Activated CD8-positive, alpha-beta memory T cell treated with anti-CD3 and anti-CD28 coated beads, Interleukin-2, amount 50 U/mL, for 48 hours (primary cell): ENCODE data around the gene HDHD3.
"Not testable (repeated sequence)": the region's sequence is repeated elsewhere in the genome, so short reads cannot be mapped to it uniquely, and the experiment has no call there.

Source experiments
- DNase-seq: peaks from one replicate; pipeline ENCODE4 v3.0.0-alpha.2; 2020

HDHD3 gene, protein sequence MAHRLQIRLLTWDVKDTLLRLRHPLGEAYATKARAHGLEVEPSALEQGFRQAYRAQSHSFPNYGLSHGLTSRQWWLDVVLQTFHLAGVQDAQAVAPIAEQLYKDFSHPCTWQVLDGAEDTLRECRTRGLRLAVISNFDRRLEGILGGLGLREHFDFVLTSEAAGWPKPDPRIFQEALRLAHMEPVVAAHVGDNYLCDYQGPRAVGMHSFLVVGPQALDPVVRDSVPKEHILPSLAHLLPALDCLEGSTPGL

DNA sequence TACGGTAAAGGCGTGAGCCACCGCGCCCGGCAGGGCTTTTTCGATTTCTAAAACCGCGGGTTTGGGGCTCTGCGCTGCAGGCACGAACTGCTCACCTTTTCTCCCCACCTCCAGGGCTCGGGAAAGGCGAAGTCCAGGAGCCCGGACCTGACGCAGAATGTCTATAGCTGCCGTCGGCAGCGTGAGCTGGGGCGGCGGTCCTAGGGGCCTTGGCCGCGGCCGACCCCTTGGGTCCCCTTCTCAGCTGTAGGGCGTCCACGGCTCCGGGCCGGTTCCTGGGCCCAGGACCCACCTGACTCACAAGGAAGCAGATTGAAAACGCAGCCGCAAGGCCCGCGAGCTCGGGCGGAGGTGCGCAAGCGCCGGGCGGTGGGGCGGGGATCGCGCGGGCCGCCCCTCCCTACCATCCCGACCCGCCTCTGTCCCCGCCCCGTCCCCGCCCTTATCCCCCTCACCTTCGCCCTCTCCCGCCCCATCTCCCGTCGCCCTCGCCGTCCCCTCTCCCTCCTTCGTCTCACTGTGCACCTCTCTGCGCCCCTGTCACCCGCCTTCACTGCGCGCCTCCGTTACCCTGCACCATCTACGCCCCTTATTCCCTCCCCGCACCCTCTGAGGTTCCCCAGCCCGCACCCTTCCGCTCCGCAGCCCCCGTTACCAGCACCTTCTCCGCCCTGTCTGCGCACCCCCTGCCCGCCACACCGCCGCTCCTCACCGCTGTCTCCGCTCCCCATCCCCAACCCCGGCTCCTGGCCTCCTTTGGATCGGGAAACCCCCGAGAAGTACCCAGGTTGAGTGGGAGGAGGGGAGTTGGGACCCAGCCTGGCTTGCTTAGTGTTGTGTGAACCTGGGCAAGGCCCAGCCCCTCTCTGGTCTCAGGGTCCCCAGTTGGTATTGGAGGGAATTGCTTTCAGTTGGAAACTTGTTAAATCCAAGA, at the start of gene HDHD3:
TSS of gene HDHD3 (minus strand) at position 353 of the 934 bp plus-strand sequence. CDS start 2,632 bp downstream, outside the sequence.
- DNase-seq = peak; percentile 86

DNA sequence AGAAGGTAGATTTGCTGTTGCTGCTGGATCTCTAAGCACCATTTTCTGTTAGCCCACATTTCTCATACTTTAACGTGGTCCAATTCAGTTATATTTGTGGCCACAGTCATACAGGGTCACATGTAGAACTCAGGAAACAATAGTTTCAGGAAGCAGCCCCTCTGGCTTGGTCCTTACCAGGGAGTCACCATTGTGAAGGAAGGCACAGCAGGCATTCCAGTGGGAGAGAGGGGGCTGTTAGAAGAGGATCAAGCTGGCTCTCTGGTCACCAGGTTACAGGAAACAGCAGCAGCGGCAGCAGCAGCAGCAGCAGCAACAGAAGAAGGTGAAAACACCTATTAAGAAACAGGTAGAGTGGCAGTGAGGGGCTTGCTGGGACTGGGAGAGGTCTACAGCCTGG, 48.3 kb upstream of the HDHD3 start:
- DNase-seq = no peak

DNA sequence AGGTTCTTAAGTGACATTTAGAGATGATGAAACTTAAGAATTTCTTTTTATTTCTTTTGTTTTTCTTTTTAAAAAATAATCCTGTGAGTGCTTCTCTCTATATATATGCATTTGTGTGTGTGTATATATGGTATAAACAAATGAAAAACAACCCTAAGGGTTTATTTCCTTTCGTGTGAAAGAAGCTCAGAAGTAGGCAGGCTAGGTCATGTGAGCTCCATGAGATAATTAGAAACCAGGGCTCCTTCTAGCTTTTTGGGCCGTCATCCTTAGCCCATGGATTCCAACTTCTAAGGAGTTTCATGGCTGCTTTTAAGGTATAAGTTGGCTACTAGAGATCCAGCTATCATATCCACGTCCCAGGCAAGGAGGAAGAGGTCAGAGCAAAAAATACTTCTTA, 44.9 kb upstream of the HDHD3 start:
- no peak for DNase-seq

DNA sequence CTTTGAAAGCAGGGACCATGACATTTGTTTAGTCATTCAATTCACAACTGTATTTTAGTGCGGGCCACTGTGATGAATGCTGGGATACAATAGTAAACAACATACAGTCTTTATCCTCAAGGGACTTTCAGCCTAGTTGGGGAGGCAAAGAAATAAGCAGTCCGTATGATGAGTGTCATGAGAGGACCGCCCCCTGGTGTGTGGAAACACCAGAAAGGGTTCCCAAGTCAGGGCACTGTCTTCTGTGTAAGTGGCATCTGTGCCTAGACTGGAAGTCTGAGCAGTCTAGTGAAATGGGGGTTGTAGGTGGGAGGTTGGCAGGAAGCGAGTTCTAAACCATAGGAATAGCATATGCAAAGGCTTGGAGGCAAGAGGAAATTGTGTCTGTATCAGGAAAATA, 40.6 kb upstream of the HDHD3 start:
- DNase-seq = no peak

DNA sequence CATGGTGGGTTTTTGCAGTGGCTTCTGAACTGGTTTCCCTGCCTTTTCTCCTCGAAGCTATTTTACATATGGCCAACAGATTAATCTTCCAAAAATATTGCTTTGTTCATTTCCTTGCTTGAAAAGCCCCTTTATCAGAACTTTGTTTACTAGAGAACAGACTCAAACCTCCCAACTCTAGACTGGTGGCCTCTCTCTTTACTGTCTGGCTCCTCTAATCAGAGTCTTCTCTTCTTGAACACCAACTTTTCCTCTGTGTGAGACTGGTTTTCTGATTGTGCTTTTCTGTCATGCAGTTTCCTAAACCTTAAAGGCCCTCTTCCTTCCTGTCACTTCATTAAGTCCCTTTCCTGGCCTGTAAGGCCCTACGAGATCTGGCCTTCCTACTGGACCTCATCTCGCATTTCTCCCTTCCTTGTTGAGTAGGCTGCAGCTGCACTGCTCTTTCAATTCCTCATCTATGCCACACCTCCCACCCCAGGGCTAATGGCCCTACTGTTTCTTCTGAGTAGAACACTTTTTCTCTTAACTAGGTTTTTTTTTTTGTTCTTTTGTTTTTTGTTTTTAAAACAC, 39.4 kb upstream of the HDHD3 start:
- DNase-seq = no peak

DNA sequence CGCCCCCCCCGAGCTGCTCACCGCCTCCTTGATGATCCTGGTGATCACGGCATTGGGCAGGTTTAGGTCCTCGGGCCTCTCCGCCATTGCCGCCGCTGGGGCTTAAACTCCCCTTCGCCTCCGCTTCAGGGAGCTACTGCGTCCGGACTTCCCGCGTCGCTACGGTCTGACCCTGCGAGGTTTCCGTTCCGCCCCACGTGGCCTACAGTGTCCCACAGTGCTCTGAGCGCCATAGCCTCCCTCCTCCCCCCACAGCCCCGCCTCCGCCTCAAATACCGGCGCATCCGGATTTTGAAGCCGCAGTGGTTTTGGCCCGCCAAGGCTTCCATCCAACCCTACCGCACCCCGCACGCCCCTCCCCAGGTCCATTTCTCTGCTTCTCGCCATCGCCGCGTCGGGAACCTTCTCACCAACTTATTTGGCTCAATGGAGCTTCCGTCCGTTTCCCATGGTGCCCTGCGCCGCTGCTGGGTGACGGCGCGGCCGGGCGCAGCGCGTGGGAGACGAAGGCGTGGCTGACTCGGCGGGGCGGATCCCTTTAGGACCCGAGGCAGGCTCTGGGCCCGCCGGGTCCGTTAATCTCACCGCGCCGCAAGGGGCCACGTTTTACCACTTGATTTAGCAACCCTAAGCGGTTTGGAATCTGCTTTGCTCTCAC, 33.5 kb upstream of the HDHD3 start, which contains the start of the genes C9orf43 and POLE3:
TSS of gene C9orf43 (plus strand) at position 541 of the 658 bp plus-strand sequence. CDS start 2,747 bp downstream, outside the sequence.
TSS of gene POLE3 (minus strand) at position 469 of the 658 bp plus-strand sequence. CDS start at position 87, 382 bp downstream.
- peak; percentile 96 for DNase-seq

DNA sequence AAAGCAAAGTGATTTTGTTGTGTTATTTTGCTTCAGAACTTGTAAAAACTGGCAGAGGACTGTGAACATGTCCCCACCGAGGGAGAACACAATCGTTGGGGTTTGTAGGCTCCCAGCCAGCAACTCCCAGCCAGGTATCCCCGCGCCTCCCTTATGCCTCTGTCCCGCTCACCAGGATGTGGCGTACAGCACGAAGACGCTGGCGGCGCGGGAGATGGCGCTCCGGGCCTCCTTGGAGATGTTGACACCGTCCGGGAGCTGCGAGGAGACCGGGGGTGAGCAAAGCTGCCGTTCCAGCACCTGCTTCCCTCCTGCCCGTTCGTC, 33.1 kb upstream of the HDHD3 start:
- no peak for DNase-seq

DNA sequence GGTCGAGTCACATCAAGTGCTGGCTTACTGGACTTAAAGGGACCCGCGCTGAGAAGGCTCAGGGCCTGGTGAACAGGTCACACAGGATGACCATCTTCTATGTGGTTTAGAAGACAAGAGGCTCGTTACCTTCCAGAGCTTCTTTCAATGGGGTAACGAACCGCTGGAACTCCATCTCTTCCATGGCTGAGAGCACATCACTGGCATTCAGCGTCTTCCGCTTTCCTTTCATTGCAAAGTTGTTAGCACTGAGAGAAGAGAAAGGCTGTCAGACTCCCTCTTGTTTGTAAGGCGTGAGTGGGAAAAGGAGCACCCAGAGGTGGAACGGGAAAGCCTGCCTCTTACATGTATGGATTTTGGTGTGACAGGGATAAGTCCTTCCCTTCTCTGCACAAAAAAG, 32.7 kb upstream of the HDHD3 start:
- DNase-seq = no peak

DNA sequence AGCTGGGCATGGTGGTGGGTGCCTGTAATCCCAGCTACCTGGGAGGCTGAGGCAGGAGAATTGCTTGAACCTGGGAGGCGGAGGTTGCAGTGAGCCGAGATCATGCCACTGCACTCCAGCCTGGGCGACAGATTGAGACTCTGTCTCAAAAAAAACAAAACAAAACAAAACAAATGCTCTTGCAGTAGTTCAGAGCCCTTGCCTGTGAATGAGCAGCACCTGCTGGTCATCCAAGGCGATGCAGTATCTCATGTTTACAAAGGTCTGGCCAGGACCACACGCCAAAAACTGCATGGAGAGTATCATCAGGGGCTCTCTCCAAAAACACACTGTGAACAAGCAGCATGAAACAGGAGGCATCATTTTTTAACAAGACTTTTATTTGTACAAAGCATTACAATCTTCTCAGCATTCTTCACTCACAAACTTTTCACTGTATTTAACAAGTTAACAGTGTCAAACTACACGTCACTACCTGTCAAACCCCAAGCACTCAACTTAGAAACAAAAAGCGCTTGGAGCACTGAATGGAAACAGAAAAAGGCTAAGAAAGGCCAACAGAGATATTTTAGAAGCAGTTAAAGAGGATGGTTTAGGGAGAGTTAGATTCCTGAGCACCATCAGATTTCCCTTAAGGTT, 30.2 kb upstream of the HDHD3 start:
- not testable (repeated sequence) for DNase-seq

DNA sequence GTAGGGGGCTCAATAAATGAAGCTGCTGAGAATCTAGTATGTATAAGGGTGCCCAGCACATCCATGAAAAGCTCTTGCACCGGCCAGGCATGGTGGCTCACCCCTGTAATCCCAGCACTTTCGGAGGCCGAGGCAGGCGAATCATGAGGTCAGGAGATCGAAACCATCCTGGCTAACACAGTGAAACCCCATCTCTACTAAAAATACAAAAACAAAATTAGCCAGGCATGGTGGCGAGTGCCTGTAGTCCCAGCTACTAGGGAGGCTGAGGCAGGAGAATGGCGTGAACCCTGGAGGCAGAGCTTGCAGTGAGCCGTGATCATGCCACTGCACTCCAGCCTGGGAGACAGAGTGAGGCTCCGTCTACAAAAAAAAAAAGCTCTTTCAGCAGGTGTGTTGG, 29.6 kb upstream of the HDHD3 start:
- not testable (repeated sequence) for DNase-seq

DNA sequence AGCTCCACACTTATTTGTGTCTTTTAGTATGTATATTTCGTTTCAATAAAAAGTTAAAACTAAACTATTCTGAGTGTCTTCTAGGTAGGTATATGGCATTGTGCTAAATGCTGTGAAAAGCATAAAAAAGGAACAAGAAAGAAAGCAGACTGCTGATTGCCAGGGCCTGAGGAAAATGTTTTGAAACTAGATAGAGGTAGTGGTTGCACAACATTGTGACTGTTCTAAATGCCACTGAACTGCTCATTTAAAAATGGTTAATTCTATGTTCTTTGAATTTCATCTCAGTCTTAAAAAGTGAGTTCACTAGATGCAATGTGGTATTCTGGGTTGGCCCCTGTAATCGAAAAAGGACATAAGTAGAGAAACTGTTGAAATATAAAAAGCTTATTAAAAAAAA, 26.9 kb upstream of the HDHD3 start:
- DNase-seq = no peak

DNA sequence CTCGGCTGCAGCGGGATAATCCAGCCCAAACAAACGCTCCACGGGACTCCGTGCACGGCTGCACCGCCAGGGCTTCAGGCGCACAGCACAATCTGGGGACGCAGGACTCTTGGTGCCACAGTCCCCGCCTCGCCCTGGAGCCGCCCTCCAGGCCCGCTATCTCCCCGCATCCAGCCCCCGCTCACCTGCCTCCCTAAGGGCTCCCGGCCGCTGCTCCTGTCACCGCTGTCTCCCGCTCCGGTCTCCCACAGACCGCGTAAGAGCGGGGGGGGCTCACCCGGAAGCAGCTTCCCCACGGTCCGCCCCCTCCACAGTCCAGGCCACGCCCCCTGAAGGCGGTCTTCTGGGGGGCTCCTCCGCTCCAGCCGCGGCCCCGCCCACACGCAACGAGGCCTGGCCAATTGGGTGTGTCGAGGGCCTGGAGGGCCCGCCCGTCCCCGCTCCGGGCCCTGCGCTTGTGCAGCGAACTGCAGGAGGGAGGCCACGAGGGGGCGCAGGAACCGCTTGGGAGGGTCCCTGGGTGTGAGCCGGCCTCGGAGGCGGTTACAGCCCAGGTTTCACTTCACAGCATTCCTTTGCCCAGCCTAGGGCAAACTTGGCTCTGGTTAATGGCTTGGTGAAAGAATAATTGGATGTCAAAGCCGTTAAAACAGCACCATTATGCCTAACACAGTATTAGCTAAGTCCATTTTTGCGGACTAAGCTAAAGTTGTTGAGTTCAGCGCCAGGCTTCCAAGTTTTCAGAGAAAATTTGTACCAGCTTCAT, 24.4 kb upstream of the HDHD3 start, which contains the start of gene ALAD:
TSS of gene ALAD (minus strand) at position 258 of the 766 bp plus-strand sequence. CDS start 7,725 bp downstream, outside the sequence.
- peak; percentile 99 for DNase-seq

DNA sequence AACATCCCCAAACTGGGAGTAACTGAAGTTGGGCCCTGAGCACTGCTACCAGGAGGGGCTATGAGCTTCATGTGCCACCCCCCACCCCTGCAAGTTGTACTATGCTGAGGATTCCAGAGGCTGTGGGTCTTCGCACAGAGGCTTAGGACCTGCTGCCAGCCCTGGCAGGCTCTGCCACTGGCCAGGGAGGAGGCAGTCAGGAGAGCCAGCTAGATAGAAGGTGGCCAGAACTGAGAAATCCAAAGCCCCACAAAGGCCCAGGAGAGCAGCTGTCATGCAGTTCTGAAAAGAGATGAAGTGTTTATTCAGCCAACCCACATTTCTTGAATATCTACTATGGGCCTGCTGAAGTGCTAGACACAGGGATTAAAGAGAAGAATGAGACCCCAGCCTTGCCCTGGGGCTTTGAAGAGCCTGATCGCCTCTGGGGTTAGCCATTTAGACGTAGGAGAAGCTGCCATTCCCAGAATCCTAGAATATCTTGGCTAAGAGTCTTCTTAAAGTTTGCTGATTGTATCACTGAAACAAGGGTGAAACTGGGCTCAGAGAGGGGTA, 22.9 kb upstream of the HDHD3 start:
- no peak for DNase-seq

DNA sequence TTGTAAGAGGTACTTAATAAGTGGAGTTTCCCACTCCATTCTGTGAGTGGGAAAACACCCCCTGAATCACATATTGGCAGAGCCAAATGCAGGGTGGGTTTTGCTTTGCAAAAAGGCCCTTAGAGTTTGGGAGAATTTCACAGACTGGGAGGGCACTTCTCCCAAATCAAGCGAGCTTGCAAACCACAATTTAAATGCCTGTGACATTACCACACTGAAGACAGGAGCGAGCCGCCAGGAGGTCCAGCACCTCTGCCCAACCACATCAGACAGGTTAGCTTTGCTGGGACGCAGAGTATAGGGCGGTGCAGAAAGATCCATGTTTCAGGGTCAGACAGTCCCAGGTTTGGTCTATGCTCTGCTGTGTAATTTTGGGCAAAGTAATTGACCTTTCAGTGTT, 22.0 kb upstream of the HDHD3 start:
- DNase-seq = no peak

DNA sequence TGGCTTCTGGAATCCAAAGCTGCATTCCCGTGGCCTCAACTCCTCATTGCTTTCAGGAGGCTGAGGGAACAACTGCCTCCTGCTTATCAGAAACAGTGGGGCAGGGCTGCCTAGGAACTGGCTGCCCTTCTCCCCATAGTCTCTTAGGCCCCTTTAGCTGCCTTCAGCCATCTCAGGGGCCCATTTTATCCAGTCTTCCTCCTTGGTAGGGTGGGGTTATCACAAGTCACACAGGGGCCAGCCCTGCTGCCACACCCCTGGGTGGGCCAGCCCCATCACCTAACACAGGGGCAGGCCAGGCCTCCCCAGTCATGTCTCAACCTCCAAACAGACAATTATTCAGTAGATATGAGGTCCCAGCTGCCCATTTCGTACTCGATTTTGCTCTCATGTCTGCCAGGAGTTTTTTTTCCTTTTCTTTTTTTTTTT, 20.4 kb upstream of the HDHD3 start:
- no peak for DNase-seq

DNA sequence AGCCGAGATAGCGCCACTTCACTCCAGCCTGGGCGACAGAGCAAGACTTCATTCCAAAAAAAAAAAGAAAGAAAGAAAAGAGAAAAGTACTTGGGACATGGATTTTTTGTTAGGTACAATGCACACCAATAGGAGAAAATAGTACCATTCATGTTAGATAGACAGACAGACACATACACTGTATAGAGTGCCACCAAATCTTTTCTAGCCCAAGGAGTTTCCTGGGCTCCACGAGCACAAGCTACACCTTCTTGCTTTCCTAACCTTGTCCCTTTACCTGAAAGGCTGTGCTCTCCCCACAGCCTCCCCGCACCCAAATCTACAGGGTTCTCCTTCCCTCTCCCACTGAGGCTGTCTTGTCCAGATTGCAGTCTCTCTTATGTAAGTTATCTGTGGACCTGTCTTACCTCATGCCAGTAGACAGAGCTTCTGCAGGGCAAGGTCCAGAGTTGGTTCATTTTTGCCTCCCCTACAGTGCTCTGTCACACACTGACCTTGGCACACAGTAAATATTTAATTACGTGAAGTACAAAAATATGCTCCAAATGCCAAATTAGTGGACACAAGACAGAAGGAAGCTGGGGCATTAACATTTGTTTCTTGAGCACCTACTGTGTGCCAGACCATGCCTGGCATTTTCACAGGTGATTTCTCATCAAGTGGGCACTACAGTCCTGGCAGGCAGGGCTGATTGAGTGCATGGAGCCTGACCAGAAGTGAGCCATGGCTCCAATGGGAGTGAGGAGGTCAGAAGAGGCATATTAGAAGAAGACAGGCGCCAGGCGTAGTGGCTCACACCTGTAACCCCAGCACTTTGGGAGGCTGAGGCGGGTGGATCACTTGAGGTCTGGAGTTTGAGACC, 18.4 kb upstream of the HDHD3 start:
- no peak for DNase-seq

DNA sequence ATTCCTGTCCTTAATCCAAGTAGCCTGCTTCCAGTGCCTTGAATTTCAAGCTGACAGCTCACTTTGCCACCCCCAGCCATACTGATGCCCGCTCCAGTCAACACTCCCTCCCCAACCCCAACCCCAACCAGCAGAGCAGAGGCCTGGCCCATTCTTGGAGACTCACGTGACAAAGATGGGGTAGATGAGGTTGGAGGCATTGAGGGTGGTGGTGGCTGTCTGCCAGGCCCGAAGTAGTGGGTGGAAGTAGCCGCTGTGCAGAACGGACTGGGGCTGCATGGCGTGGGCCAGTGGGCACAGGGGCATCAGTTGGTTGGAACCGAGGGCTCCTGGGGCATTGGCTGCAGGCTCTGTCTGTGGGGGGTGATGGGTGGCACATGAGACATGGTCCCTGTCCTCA, 16.5 kb upstream of the HDHD3 start:
- DNase-seq = no peak

DNA sequence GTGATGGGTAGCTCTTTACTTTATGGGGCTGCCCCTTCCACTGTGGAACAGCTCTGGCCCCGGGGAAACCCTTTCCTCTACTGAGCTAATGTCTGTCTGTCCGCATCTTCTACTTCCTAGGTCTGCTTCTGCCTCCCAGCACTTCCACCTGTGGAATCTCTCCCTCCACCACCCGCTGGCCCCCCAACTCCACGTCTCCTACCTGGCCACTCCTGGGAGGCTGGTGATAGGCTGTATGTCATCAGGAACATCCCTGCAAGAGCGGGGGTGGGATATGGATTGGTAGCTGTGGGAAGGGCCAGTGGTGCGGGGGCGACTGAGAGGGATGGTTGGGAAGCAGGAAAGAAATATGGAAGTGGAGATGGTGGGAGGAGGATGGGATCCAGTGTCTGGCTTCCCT, 15.1 kb upstream of the HDHD3 start:
- DNase-seq = no peak

DNA sequence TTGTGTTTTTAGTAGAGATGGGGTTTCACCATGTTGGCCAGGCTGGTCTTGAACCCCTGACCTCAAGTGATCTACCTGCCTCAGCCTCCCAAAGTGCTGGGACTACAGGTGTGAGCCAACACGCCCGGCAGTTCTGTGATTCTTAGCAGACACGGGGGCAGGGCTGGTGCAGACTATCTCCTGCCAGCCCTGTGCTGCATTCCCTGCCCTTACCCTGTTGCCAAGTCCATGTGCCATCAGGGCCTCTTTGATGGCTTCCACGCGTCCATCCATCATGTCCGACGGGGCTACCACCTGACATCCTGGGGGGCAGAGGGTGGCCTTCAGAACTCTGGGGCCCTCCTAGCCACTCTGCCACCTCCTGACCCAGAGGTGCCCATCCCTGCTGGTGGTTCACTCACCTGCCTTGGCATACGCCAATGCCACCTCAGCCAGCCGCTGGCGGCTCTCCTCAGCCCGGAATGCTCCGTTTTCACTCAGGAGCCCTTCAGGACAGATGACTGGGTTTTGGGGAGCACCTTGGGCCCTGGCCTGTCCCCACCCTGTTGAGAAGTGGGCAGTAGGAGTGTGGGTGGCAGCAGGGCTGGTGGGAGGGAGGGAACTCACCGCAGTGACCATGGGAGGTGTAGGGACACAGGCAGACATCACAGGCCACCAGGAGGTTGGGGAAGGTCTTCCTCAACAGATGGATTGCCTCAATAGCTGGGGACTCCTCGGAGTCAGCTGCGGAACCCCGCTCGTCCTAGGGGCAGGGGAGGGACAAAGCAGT, 13.6 kb upstream of the HDHD3 start:
- DNase-seq = no peak

DNA sequence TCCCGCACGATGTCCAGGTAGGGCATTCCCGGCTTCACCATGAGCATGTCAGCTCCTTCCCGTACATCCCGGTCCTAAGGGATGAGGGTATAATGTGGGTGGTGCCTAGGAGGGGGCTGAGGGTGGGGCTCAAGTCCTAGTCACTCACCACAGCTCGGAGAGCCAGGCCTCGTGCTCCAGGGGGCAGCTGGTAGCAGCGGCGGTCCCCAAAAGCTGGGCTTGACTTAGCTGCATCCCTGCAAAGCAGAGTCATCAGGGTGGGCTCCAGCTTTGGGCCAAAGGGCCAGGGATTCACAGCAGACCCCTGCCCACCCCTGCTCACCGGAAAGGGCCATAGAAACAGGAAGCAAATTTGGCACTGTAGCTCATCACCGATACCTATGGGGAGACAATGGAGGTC, 12.7 kb upstream of the HDHD3 start:
- no peak for DNase-seq
